Measurements from ENCODE around the gene ACTN3. TPM values are rescaled to one million over a fixed set of nuclear protein-coding genes. Genes with fewer than 3 reads are reported as not detected.
A peak's percentile ranks its signal among the peaks of the same experiment; 100 is the strongest.

Gene ACTN3
- 156 TPM for total RNA-seq

DNA sequence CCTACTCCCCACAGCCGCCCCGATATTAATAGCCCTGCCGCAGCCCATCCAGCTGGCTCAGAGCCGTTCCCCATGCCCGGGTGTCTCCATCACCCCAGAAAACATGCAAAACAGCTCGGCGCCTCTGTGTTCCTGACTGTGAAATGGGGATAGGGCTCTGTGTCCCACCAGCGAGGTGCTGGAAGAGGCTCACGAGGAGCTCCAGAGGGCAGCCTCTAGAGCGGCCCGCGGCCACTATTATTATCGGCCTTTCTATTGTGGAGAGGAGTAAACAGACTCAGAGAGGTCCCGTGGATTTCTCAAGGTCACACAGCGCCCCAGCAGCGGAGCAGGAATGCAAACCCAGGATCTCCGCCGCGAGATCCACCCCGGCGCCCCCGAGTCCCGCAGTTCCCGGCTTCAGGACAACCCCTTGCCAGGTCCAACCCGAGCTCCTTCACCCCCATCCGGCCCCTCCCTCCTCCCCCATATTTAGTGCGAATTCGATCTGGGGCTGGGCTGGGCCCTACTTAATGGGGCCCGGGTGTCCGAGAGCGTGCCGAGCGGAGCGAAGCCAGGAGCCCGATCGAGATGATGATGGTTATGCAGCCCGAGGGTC, at the start of gene ACTN3:
Gene ACTN3 (plus strand): TSS at position 536 of the 598 bp plus-strand sequence. CDS start 35 bp downstream, at position 571.
- Histone ChIP-seq H3K9ac (ENCODE audit: low read depth in 1 of 3, low read length in 3 of 3) (peak within 1 kb of the TSS; percentile 81 to 90 (median 90)), H3K27ac (ENCODE audit: low read depth, low read length) (peak within 1 kb of the TSS; percentile 90), H3K27me3 (ENCODE audit: control insufficient read depth in 3 of 3, insufficient read depth in 3 of 3, low read length in 3 of 3) (no peaks in the 10 kb centered on the region), H3K4me1 (ENCODE audit: control insufficient read depth in 3 of 3, insufficient read depth in 3 of 3, low read length in 3 of 3) (peaks cover 64 to 90% (median 65%) of the 10 kb centered on the region in 3 donors), H3K4me3 (ENCODE audit: low read length in 3 of 3) (peak within 1 kb of the TSS; percentile 78 to 82 (median 82)), H3K36me3 (ENCODE audit: control insufficient read depth in 3 of 3, insufficient read depth in 3 of 3, low read length in 3 of 3) (peaks cover 9 to 28% (median 10%) of the 10 kb centered on the region in 3 donors), H3K9me3 (ENCODE audit: control insufficient read depth in 3 of 3, low read length in 3 of 3) (no peaks in the 10 kb centered on the region)

DNA sequence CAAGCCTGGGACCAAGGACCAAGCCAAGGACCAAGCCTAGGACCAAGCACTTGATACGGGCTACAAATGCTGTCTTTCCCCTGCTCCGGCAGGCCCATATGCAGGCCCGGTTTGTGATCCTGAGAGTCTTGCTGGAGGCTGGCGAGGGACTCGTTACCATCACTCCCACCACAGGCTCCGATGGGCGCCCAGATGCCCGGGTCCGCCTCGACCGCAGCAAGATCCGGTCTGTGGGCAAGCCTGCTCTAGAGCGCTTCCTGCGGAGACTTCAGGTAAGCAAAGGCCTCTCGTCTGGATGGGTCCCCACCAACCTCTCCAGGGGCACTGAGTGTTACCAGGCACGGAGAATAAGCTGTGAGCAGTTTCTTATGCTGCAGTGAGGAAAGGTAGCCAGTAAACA, 49.5 kb upstream of the ACTN3 start:
- Histone ChIP-seq H3K9ac (ENCODE audit: low read depth in 1 of 3, low read length in 3 of 3) (no peak overlapping the region), H3K4me3 (ENCODE audit: low read length in 3 of 3) (no peak overlapping the region), H3K9me3 (ENCODE audit: control insufficient read depth in 3 of 3, low read length in 3 of 3) (no peaks in the 10 kb centered on the region), H3K36me3 (ENCODE audit: control insufficient read depth in 3 of 3, insufficient read depth in 3 of 3, low read length in 3 of 3) (peaks cover 16 to 31% (median 29%) of the 10 kb centered on the region in 3 donors), H3K27me3 (ENCODE audit: control insufficient read depth in 3 of 3, insufficient read depth in 3 of 3, low read length in 3 of 3) (no peaks in the 10 kb centered on the region), H3K4me1 (ENCODE audit: control insufficient read depth in 3 of 3, insufficient read depth in 3 of 3, low read length in 3 of 3) (no peaks in the 10 kb centered on the region), H3K27ac (ENCODE audit: low read depth, low read length) (no peak overlapping the region)

DNA sequence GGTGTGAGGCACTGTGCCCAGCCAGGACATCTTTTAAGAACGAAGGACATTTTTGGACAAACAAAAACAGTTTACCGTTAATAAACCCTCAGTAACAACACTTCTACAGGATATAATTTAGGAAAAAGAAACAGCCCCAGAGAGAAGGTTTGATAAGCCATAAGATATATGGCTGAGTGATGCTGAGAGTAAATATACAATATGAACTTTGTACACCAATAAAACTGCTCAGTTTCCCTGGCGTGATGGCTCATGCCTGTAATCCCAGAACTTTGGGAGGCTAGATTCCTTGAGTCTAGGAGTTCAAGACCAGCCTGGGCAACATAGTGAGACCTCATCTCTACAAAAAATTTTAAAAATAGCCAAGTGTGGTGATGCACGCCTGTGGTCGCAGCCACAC, 48.2 kb upstream of the ACTN3 start:
- Histone ChIP-seq H3K27me3 (ENCODE audit: control insufficient read depth in 3 of 3, insufficient read depth in 3 of 3, low read length in 3 of 3) (no peaks in the 10 kb centered on the region), H3K9me3 (ENCODE audit: control insufficient read depth in 3 of 3, low read length in 3 of 3) (no peaks in the 10 kb centered on the region), H3K36me3 (ENCODE audit: control insufficient read depth in 3 of 3, insufficient read depth in 3 of 3, low read length in 3 of 3) (peaks cover 8 to 20% (median 16%) of the 10 kb centered on the region in 3 donors), H3K4me1 (ENCODE audit: control insufficient read depth in 3 of 3, insufficient read depth in 3 of 3, low read length in 3 of 3) (no peaks in the 10 kb centered on the region), H3K27ac (ENCODE audit: low read depth, low read length) (no peak overlapping the region), H3K4me3 (ENCODE audit: low read length in 3 of 3) (no peak overlapping the region), H3K9ac (ENCODE audit: low read depth in 1 of 3, low read length in 3 of 3) (no peak overlapping the region)

DNA sequence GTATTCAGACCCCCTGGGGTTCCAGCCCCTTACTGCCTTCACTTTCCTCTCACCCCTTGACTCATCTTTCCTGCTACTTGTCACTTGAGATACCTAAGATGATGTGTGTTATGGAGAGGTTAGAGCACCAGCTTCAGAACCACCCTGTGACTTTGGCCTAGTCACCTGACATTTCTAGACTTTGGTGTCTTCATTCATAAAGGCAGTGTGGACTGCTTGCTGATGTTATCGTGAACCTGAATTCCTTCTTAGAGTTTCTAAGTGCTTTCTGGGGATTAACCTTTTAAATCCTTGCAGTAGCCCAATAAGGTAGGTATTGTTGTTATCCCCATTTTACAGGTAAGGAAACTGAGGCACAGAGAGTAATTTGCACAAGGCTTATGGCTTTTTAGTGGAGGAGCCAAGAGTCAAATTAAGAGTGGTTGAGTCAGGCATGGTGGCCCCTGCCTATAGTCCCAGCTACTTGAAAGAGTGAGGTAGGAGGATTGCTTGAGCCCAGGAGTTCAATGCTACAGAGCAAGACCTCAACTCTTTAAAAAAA, 41.4 kb upstream of the ACTN3 start:
- H3K36me3 ChIP-seq (ENCODE audit: control insufficient read depth in 3 of 3, insufficient read depth in 3 of 3, low read length in 3 of 3): peaks cover 5 to 10% (median 7%) of the 10 kb centered on the region in 3 donors
- H3K4me3 ChIP-seq (ENCODE audit: low read length in 3 of 3): no peak overlapping the region
- H3K27me3 ChIP-seq (ENCODE audit: control insufficient read depth in 3 of 3, insufficient read depth in 3 of 3, low read length in 3 of 3): no peaks in the 10 kb centered on the region
- no peak overlapping the region for H3K27ac ChIP-seq (ENCODE audit: low read depth, low read length)
- peaks cover 0 to 3% (median 2%) of the 10 kb centered on the region in 3 donors for H3K4me1 ChIP-seq (ENCODE audit: control insufficient read depth in 3 of 3, insufficient read depth in 3 of 3, low read length in 3 of 3)
- no peaks in the 10 kb centered on the region for H3K9me3 ChIP-seq (ENCODE audit: control insufficient read depth in 3 of 3, low read length in 3 of 3)
- no peak overlapping the region for H3K9ac ChIP-seq (ENCODE audit: low read depth in 1 of 3, low read length in 3 of 3)

DNA sequence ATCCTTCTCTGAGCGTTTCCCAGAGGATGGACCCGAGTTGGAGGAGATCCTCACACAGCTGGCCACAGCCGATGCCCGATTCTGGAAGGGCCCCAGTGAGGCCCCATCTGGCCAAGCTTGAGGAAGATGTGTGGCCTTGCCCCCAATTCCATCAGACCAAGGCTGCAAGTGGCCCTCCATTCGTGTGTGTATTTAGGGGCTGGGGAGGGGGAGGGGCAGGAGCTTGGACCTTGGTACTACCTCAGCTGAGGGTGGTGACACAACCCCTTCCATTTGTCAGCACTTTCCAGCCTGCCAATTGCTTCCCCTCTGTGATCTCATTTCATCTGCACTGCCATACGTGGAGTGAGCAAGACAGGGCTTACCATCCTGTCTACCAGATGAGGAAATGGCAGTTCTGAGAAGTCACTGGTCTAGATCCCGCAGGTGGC, 37.6 kb upstream of the ACTN3 start:
- no peak overlapping the region for H3K27ac ChIP-seq (ENCODE audit: low read depth, low read length)
- H3K9me3 ChIP-seq (ENCODE audit: control insufficient read depth in 3 of 3, low read length in 3 of 3): no peaks in the 10 kb centered on the region
- peaks cover 10 to 20% (median 11%) of the 10 kb centered on the region in 3 donors for H3K36me3 ChIP-seq (ENCODE audit: control insufficient read depth in 3 of 3, insufficient read depth in 3 of 3, low read length in 3 of 3)
- no peaks in the 10 kb centered on the region for H3K27me3 ChIP-seq (ENCODE audit: control insufficient read depth in 3 of 3, insufficient read depth in 3 of 3, low read length in 3 of 3)
- H3K4me3 ChIP-seq (ENCODE audit: low read length in 3 of 3): no peak overlapping the region
- peaks cover 7 to 13% (median 9%) of the 10 kb centered on the region in 3 donors for H3K4me1 ChIP-seq (ENCODE audit: control insufficient read depth in 3 of 3, insufficient read depth in 3 of 3, low read length in 3 of 3)
- no peak overlapping the region for H3K9ac ChIP-seq (ENCODE audit: low read depth in 1 of 3, low read length in 3 of 3)

DNA sequence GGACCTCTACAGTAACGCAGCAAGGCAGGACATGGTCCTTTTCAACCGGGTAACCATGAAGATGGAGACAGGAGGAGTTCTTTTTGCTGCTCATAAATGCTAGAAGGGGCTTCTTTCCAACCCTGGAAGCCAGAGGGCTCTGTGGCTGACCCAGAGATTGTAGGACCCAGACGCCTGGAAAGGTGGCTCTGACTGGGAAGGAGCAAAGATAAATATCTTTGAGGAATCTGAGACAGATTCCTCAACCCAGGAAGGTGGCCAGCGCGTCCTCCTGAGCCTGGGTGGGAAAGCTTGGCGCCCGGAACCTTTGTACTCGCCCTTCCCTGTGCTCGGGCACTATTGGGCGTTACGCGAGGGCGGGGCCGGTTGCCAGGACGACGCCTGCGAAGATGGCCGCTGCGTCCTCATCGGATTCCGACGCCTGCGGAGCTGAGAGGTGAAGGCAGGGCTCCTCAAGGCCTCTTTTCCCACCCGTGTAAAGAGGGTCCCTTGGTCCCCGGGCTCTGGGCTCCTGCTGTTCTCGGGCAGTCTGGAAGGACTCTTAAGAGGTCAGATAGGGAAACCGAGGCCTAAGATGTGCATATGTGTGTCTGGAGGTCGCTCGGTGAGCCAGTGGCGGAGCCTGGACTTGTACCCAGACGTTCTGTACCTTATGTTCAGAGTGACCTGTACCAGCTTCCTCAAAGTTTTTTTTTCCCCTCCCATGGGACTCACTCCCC, 36.3 kb upstream of the ACTN3 start, which contains the start of gene BBS1:
Gene BBS1 (plus strand): TSS at position 365 of the 719 bp plus-strand sequence. CDS start 25 bp downstream, at position 390.
- H3K36me3 ChIP-seq (ENCODE audit: control insufficient read depth in 3 of 3, insufficient read depth in 3 of 3, low read length in 3 of 3): peaks cover 10 to 17% (median 14%) of the 10 kb centered on the region in 3 donors
- peak within 1 kb of the TSS; percentile 94 to 97 (median 97) for H3K4me3 ChIP-seq (ENCODE audit: low read length in 3 of 3)
- peaks cover 7 to 13% (median 9%) of the 10 kb centered on the region in 3 donors for H3K4me1 ChIP-seq (ENCODE audit: control insufficient read depth in 3 of 3, insufficient read depth in 3 of 3, low read length in 3 of 3)
- peak within 1 kb of the TSS; percentile 54 to 87 (median 73) for H3K9ac ChIP-seq (ENCODE audit: low read depth in 1 of 3, low read length in 3 of 3)
- no peaks in the 10 kb centered on the region for H3K27me3 ChIP-seq (ENCODE audit: control insufficient read depth in 3 of 3, insufficient read depth in 3 of 3, low read length in 3 of 3)
- no peaks in the 10 kb centered on the region for H3K9me3 ChIP-seq (ENCODE audit: control insufficient read depth in 3 of 3, low read length in 3 of 3)
- no peak within 1 kb of the TSS for H3K27ac ChIP-seq (ENCODE audit: low read depth, low read length)

DNA sequence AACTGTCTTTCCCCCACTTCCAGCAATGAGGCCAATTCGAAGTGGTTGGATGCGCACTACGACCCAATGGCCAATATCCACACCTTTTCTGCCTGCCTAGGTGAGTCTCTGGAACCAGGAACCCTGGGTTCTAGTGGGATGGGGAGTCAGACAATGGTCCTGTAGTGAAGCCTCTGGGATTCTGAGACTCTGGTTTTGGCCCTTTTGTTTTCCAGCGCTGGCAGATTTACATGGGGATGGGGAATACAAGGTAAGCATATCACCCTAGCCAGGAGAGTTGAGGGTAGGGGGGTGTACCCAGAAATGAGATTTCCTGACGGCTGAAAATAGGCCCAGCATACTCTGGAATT, 35.7 kb upstream of the ACTN3 start:
- Histone ChIP-seq H3K36me3 (ENCODE audit: control insufficient read depth in 3 of 3, insufficient read depth in 3 of 3, low read length in 3 of 3) (peaks cover 10 to 17% (median 17%) of the 10 kb centered on the region in 3 donors), H3K27me3 (ENCODE audit: control insufficient read depth in 3 of 3, insufficient read depth in 3 of 3, low read length in 3 of 3) (no peaks in the 10 kb centered on the region), H3K27ac (ENCODE audit: low read depth, low read length) (no peak overlapping the region), H3K9ac (ENCODE audit: low read depth in 1 of 3, low read length in 3 of 3) (peak overlapping the region; percentile 54 to 87 (median 73)), H3K9me3 (ENCODE audit: control insufficient read depth in 3 of 3, low read length in 3 of 3) (no peaks in the 10 kb centered on the region), H3K4me3 (ENCODE audit: low read length in 3 of 3) (peak overlapping the region; percentile 94 to 97 (median 97)), H3K4me1 (ENCODE audit: control insufficient read depth in 3 of 3, insufficient read depth in 3 of 3, low read length in 3 of 3) (peaks cover 7 to 13% (median 9%) of the 10 kb centered on the region in 3 donors)

DNA sequence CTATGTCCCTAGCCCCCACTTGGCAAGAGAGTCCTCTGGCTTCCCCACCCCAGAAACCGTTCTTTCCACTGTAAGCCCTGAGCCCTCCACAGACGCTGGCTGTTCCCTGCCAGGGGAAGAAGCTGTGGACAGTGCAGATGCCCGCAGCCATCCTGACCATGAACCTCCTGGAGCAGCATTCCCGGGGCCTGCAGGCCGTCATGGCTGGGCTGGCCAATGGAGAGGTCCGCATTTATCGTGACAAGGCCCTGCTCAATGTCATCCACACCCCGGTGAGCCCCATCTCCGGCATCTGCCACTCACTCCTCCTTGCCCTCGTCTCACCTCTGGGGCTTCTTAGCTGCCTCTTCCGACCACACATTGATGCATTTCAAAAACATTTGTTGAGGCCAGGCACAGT, 23.1 kb upstream of the ACTN3 start:
- peak overlapping the region; percentile 56 for H3K27ac ChIP-seq (ENCODE audit: low read depth, low read length)

DNA sequence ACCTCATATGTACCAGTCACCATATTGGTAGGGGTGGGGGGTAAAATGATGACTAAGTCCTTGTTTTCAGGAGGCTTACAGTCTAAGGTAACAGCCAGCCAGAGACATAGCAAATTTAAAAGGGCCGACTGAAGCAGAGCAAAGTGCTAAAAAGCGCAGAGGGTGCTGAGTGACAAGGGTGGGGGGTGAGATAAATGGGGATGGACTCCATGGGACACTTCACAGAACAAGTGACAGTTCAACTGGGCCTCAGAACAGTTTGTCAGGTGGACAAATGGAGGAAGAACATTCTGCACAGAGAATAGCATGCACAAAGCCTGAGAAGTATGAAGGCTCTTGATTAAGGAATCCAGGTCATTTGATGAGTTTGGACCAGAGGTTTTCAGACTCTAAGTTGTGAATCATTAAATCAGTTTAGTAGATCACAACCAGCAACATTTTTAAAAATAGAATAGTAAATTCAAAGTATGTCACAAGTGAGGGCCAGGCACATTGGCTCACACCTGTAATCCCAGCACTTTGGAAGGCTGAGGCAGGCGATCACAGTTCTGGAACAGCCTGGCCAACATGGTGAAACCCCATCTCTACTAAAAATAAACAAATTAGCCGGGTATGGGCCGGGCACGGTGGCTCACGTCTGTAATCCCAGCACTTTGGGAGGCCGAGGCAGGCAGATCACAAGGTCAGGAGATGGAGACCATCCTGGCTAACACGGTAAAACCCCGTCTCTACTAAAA, 22.2 kb upstream of the ACTN3 start:
- Histone ChIP-seq H3K36me3 (ENCODE audit: control insufficient read depth in 3 of 3, insufficient read depth in 3 of 3, low read length in 3 of 3) (peaks cover 17 to 38% (median 36%) of the 10 kb centered on the region in 3 donors), H3K4me3 (ENCODE audit: low read length in 3 of 3) (no peak overlapping the region), H3K9me3 (ENCODE audit: control insufficient read depth in 3 of 3, low read length in 3 of 3) (no peaks in the 10 kb centered on the region), H3K9ac (ENCODE audit: low read depth in 1 of 3, low read length in 3 of 3) (no peak overlapping the region), H3K4me1 (ENCODE audit: control insufficient read depth in 3 of 3, insufficient read depth in 3 of 3, low read length in 3 of 3) (peaks cover 4 to 9% (median 5%) of the 10 kb centered on the region in 3 donors), H3K27me3 (ENCODE audit: control insufficient read depth in 3 of 3, insufficient read depth in 3 of 3, low read length in 3 of 3) (no peaks in the 10 kb centered on the region), H3K27ac (ENCODE audit: low read depth, low read length) (peak overlapping the region; percentile 56)

More for the DNA sequence above, 23.1 kb upstream of the ACTN3 start:
- H3K9ac ChIP-seq (ENCODE audit: low read depth in 1 of 3, low read length in 3 of 3): no peak overlapping the region
- H3K27me3 ChIP-seq (ENCODE audit: control insufficient read depth in 3 of 3, insufficient read depth in 3 of 3, low read length in 3 of 3): no peaks in the 10 kb centered on the region
- H3K36me3 ChIP-seq (ENCODE audit: control insufficient read depth in 3 of 3, insufficient read depth in 3 of 3, low read length in 3 of 3): peaks cover 17 to 39% (median 38%) of the 10 kb centered on the region in 3 donors
- H3K4me1 ChIP-seq (ENCODE audit: control insufficient read depth in 3 of 3, insufficient read depth in 3 of 3, low read length in 3 of 3): peaks cover 4 to 9% (median 5%) of the 10 kb centered on the region in 3 donors
- no peak overlapping the region for H3K4me3 ChIP-seq (ENCODE audit: low read length in 3 of 3)
- H3K9me3 ChIP-seq (ENCODE audit: control insufficient read depth in 3 of 3, low read length in 3 of 3): no peaks in the 10 kb centered on the region

All from skeletal muscle tissue (tissue), 4 donors.